Measurements from ENCODE around the gene POU2AF3.
"Not testable (repeated sequence)": the region's sequence is repeated elsewhere in the genome, so short reads cannot be mapped to it uniquely, and the experiment has no call there.

Gene POU2AF3

DNA sequence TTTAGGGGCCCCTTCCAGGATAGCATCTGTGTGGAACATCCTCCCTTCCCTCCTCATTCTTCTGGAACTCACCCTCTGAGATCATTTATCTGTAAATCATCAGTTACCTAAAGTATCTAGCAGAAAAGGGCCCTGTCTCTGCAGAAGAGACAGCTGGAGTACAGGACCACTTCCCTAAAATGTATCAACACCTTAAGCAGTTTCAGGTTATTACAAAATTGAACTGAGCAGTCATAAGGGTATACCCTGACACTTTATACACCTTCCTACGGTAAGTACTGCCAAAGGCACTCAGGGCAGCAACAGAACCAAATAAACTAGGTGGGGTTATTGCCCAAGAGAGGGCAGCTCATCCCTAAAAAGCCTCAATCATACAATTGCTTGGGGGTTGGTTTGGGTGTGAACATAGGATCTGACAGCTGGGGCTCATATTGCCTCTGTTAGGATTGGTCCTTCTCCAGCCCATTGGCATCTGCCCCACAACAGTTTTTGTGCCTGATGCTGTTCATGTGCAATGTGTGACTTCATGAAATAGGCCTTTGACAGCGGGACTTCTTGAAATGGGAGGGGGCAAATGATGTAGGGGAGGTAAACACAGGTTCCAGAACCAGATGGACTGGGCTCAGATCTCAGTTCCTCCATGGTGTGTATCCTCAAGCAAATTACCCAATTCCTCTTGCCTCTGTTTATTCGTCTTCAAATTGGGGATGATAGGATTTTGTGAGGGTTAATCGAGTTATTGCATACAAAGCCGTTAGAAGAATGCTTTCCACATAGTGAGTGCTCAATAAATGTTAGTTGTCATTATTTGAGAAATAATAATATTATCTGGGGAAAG is 2.9 kb downstream of the POU2AF3 start:
- FAIRE-seq: no peak

GRCh38 chr11:111301842-111302118 is 3.4 kb downstream of the POU2AF3 start:
- FAIRE-seq: no peak

DNA sequence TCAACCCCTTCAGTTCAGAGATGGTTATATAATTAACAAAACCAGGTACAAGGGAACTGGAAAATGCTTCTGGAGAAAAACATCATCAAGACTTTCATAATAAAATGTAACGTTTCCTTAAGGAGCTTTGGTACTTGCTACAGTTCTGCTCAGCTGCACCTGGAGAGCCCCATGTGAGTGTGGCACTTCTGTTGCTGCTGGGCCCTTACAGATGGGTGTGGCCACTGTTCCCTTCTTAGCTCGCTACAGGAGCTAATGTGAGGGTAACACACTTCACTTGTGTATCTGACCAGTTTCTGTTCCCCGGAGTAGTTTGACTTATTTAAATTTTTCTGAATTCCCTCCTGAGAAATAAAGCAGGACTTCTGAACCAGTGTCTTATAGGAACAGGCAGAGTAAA is 4.0 kb downstream of the POU2AF3 start:
- FAIRE-seq: no peak

DNA sequence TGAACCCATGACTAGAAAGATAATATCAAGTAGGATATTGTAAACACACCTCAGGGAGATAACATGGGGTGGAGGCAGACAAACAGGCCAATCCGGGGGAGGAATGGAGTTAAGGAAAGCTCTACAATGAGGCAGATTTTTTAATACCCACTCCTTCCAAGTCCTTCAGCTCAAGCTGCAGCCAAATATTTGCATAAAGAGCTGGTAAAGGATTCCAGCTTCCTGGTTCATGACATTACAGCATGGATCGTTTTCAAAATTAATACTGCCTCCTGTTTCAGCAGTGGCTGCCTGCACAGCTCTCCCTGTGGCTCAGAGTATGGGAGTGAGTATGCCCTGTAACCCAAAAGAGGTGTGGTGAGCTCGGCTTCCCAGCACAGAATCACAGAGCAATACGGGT is 5.1 kb downstream of the POU2AF3 start:
- no peak for FAIRE-seq

DNA sequence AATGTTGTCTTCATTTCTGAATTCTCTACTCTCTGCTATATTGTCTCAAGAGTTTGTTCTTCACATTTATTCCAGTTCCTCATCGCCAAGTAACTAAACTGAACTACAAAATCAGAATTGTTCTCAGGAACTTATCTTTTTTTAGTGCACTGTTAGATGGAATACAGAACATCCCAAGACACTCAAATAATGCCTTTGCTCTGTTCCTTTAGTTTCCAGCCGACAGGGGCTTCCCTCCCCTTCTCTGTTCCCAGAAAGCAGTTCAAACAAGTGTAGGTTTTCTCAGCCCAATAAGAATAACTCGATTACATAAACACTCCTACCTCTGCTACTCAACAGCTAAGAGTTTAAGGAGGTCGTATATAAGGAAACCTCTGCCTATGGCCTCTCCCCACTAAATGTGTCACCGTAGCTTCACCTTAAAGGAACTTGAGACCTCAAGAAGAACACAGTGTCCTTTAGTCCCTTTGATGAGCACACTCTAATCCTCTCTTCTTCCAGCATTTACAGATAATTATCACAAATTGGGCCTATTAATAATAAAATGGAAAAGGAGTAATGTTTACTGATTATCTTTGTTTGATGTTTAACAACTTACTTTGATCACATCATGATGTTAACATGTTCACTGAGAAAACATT is 6.9 kb downstream of the POU2AF3 start:
- FAIRE-seq: no peak

DNA sequence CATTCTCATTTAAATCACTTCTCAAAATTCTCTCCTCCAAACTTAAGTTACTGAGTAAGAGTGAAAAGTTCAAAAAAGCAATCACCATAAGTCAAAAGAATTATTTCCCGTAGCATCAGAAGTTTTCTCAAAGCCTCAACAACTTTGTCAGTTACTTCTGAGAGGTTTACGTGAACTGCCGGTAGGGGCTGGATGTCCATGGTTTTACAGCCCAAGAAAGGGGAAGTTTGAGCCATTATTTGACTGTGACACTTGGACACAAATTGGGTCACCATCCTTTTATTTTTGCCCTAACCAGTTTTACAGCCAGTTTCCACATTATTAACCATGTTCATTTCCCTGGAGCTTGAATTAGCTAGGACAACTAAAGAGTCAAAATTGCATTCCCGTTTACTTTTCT is 7.5 kb downstream of the POU2AF3 start:
- no peak for FAIRE-seq

- FAIRE-seq: no peak
Measured at GRCh38 chr11:111306321-111306720, 8.0 kb downstream of the POU2AF3 start.

- no peak for FAIRE-seq
Measured at GRCh38 chr11:111307472-111308108, 9.2 kb downstream of the POU2AF3 start.

GRCh38 chr11:111308140-111308539 is 9.8 kb downstream of the POU2AF3 start:
- FAIRE-seq: no peak

- FAIRE-seq: no peak
Measured at GRCh38 chr11:111309215-111309915, 11.0 kb downstream of the POU2AF3 start.

DNA sequence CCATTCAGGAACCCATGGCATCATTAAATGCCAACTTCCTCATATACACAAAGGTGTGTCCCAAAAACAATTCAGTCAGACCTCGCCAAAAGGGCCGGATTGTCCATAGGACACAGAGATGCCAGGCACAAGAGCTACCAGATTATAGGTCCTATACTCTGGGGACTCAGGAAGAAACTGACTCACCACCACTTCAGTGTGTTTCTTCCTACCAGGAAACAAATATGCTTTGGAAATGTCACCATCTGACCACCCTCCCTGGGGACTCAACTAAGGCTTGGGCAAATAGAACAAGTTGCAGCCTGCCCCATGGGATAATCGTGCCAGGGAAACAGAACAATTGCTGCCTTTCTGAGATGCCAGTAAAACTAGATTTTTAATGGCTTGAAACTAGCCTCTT is 11.7 kb downstream of the POU2AF3 start:
- no peak for FAIRE-seq

DNA sequence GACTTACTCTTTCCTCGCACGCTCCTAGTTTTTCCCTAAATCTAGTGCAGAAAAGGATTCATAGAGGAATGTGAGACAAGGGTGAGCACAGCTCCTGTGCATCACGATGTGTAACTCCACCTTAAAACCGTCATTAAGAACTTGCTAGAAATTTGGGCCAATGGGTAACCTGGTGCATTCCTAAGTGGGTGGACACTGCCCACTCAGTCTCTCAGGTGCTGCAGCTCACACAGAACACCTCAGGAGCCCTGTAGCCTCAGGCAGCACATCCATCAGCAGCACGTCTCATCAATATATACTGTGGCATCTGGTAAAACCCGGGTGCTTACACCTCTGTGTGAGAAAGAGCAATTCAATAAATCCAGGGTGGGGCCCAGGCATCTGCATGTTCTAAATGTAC is 12.4 kb downstream of the POU2AF3 start:
- FAIRE-seq: no peak

- FAIRE-seq: no peak
Measured at GRCh38 chr11:111312076-111312475, 13.7 kb downstream of the POU2AF3 start.

DNA sequence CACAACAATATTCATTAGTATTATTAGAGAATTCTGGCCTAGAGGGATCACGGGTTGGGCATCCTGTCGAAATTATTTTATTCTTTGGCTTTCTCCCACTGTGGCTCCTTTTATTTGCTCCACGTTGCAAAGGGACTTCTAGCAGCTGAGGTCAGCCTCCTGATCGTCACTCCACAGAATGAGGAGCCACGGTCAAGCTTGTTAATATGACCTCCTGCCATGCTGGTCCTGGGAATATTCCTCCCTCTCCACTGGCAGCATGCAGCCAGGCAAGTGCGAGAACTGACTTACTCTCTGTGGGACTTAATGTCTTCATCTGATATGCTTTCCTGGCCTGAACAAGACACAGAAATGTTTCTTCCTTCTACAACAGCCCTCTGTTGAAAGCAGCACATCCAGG is 20.9 kb downstream of the POU2AF3 start:
- no peak for FAIRE-seq

- FAIRE-seq: not testable (repeated sequence)
Measured at GRCh38 chr11:111320199-111320598, 21.9 kb downstream of the POU2AF3 start.

DNA sequence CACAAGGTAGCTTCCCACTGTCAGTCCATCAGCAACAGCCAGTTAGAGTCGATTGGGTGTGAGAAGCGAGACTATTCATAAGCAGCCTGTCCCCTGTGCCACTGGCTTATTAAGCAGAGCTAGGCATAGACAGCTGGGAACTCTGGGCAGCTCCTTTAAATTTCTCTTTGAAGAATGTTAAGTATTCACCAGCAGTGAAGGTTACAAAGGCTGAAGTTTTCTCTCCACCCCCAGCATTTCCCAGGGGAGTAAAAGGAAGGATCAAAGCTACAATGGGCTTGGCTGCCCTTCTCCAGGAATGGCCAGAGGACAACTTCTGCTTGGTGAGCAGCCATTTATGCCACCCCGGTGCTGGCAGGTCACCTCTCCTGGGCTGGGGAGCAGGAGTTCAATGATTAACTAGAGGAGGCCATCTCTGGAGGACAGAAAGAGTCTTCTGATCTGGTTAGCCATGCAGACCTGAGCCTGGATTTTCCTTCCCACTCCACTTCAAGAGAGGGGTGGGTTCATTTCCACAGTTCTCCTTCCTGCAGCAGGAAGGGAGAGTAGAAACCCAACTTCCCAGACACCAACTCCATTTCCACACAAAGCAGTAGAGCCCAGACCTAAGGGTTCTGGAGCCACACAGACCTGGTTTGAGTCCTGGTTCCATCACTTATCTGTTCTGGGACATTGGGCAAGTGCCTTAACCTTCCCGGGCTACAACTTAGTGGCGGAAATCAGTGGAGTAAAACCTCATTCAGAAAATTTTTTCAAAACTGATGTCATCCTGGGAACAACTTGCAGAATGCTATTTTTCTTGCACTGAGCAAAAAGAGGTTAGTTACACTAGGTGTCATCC is 22.6 kb downstream of the POU2AF3 start:
- FAIRE-seq: no peak

- FAIRE-seq: no peak
Measured at GRCh38 chr11:111322534-111322933, 24.2 kb downstream of the POU2AF3 start.

DNA sequence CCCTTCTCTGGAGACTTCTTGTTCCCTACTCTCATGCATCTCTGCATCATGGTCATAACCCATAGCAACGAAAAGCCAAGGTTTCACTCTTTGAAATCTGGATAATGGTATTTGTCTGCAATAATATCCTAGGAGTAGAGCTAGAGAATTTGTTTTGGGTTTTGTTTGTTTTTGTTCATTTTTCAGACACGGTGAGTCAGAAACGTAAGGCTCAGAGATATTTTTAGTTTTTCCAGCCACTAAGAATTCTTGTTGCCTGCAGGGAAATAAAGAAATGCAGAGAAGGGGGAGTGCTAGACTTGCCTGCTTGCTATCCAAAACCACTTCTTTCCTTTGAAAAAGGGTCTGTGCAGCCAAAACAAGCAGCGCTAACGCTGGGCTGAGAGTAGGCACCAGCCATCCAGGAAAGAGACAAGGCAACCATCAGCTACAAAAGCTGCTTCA is 26.0 kb downstream of the POU2AF3 start:
- FAIRE-seq: no peak

DNA sequence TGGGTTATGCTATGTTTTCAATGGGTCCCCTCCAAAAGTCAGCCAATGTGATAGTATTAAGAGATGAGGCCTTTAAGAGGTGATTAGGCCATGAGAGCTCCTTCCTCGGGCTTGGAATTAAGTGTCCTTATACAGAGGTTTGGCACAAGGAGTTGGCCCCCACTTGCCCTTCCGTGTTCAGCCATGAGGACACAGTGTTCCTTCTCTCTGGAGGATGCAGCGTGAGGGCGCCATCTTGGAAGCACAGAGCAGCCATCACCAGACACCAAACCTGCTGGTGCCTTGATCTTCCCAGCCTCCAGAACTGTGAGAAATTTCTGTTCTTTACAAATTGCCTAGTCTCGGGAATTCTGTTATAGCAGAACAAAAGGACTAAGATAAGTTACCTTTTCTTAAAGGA is 26.9 kb downstream of the POU2AF3 start:
- no peak for FAIRE-seq

DNA sequence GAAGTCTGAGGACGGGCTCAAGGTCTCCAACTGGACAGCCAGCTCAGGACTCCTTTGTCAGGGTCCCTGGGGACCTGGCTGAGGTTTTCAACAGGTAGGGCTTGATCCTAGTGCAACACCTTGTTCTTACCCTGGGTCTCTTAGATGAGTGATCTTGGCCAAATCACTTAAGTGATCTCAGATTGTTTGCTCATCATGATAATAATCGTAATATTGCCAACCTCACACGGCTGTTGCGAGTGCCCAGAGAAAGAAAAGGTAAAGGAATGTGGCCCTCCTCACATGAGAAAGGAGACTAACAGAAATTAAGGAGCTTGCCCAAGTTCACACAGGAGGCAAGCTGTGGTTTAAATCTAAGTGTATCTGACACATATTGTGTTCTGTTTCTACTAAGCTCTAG is 28.5 kb downstream of the POU2AF3 start:
- FAIRE-seq: no peak

GRCh38 chr11:111327908-111328624 is 29.7 kb downstream of the POU2AF3 start:
- FAIRE-seq: no peak
